Lung (tissue), 12 donors: ENCODE data around the gene ORMDL1. TPM values are rescaled to one million over a fixed set of nuclear protein-coding genes. Genes with fewer than 3 reads are reported as not detected.

Experiments
- ATAC-seq: fragments of 200-7000 bp; cut with Tn5 transposase; one replicate; pipeline ENCODE4 v1.9.1; 2020; ENCODE audit warnings: moderate number of reproducible peaks; ENCODE audit not compliant: insufficient read depth, low FRiP score
- DNase-seq, 3 donors: peaks; one replicate each; pipeline ENCODE4 v3.0.0-alpha.2; 2013 to 2017
- H3K27ac ChIP-seq, 2 donors: one replicate each; pipeline ENCODE4 v1.5.1; 2013; ENCODE audit warnings: mild to moderate bottlenecking in 2 of 2, moderate library complexity in 2 of 2, control low read depth in 1 of 2, inconsistent platforms in 1 of 2, low read depth in 1 of 2, low read length in 1 of 2
- H3K27me3 ChIP-seq, 3 donors: one replicate each; pipeline ENCODE4 v1.5.1; 2013; ENCODE audit warnings: low read length in 2 of 3; ENCODE audit not compliant: control insufficient read depth in 3 of 3, insufficient read depth in 3 of 3
- H3K36me3 ChIP-seq, 4 donors: one replicate each; pipeline ENCODE4 v1.5.1; 2013; ENCODE audit warnings: low read length in 4 of 4, mild to moderate bottlenecking in 1 of 4, moderate library complexity in 1 of 4; ENCODE audit not compliant: control insufficient read depth in 4 of 4, insufficient read depth in 4 of 4
- H3K4me1 ChIP-seq, 5 donors: one replicate each; pipeline ENCODE4 v1.5.1; 2013; ENCODE audit warnings: low read length in 5 of 5, mild to moderate bottlenecking in 2 of 5, moderate library complexity in 1 of 5; ENCODE audit not compliant: control insufficient read depth in 5 of 5, insufficient read depth in 5 of 5
- H3K4me3 ChIP-seq: one replicate; pipeline ENCODE4 v1.5.1; 2013; ENCODE audit warnings: mild to moderate bottlenecking, control low read depth, moderate library complexity
- H3K9ac ChIP-seq, 2 donors: one replicate each; pipeline ENCODE4 v1.5.1; 2013; ENCODE audit warnings: low read length in 2 of 2, control low read depth in 1 of 2; ENCODE audit not compliant: insufficient read depth in 1 of 2
- H3K9me3 ChIP-seq, 4 donors: one replicate each; pipeline ENCODE4 v1.5.1; 2013; ENCODE audit warnings: low read length in 3 of 4, mild to moderate bottlenecking in 1 of 4, moderate library complexity in 1 of 4; ENCODE audit not compliant: control insufficient read depth in 4 of 4, insufficient read depth in 3 of 4
- WGBS, 2 donors: extraction: QIAGEN DNeasy Blood & Tissue Kit; methylation state at CpG; one replicate each; pipeline ENCODE4 v1.1.7; 2013; 5-methylcytosine and 5-hydroxymethylcytosine counted together
- polyA plus RNA-seq, 2 donors: library from polyadenylated mRNA; stranded (reverse); fragments of 200-250 nt; gene quantifications; one replicate each; pipeline ENCODE4 v1.2.1, GENCODE V29; 2013
- total RNA-seq, 2 donors: library from RNA; depleted of rRNA in 1 of 2; stranded (reverse); fragments of >200 nt in 1 of 2; gene quantifications; one replicate each; pipeline ENCODE4 v1.2.1, GENCODE V29; 2014 to 2021
- TF ChIP-seq, protein P1 (sequence below): IDR thresholded peaks from 2 replicates; pipeline ENCODE4 v1.5.1; 2012; ENCODE audit warnings: mild to moderate bottlenecking; ENCODE audit errors: control extremely low read depth, extremely low read depth
- donor health status: control.
- donor health status: control.
- donor health status: Bipolar disorder and iron deficiency.
- donor health status: healthy.
- donor health status: DM: yes; HTN: yes; CAD: no.

The ORMDL1 gene
- total and polyA plus RNA-seq, 4 donors: 42.6 to 167 (median 82.8) TPM

DNA sequence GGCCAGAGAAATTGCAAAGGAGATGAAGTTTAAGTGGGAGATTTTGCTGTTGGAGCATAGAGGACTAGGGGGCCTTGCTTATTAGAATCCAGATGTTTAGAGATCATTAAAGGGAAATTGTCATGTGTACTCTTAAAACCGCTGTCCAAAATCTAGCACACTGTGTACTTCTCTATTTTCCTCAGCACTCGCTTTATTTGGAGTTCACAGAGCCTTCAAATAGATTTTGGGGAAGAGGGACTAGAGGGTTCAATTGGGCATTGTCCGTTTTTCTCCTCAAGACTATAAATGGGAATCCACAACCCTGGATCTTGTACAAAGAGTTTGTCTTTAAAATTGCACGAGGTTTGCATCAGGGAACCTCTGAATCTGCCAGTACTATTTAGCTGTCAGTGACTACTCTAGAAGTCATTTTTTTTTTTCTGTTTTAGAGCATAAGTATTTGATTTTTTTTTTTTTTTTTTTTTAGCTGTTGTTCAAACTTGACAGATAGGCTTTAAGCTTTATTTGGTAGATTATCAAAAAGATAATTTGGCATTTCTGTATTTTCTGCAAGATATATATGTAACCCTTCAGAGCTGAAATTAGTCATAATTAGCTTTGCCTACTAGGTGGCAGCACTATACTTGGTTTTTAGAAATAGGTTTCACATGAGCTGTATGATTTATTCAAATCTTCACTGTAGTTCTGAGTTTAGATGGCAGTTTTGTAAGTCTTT is 14.3 kb upstream of the ORMDL1 start:
- DNase-seq: peak in 2 of 3 donors; percentile 47 to 57
- peaks cover 0 to 2% (median 0%) of the 10 kb centered on the region in 3 donors for H3K27me3 ChIP-seq
- no peak for ATAC-seq
- H3K27ac ChIP-seq: no peak overlapping the region
- no peak overlapping the region for H3K4me3 ChIP-seq
- no peaks in the 10 kb centered on the region for H3K4me1 ChIP-seq
- H3K9ac ChIP-seq: no peak overlapping the region
- H3K9me3 ChIP-seq: peaks cover 0 to 3% (median 0%) of the 10 kb centered on the region in 4 donors
- peaks cover 0 to 32% (median 18%) of the 10 kb centered on the region in 4 donors for H3K36me3 ChIP-seq
- whole genome bisulfite sequencing, 2 donors: 65 to 71% methylated on average over 4 of the region's 4 CpGs
- TF ChIP-seq, protein P1, sequence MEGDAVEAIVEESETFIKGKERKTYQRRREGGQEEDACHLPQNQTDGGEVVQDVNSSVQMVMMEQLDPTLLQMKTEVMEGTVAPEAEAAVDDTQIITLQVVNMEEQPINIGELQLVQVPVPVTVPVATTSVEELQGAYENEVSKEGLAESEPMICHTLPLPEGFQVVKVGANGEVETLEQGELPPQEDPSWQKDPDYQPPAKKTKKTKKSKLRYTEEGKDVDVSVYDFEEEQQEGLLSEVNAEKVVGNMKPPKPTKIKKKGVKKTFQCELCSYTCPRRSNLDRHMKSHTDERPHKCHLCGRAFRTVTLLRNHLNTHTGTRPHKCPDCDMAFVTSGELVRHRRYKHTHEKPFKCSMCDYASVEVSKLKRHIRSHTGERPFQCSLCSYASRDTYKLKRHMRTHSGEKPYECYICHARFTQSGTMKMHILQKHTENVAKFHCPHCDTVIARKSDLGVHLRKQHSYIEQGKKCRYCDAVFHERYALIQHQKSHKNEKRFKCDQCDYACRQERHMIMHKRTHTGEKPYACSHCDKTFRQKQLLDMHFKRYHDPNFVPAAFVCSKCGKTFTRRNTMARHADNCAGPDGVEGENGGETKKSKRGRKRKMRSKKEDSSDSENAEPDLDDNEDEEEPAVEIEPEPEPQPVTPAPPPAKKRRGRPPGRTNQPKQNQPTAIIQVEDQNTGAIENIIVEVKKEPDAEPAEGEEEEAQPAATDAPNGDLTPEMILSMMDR: no peak

DNA sequence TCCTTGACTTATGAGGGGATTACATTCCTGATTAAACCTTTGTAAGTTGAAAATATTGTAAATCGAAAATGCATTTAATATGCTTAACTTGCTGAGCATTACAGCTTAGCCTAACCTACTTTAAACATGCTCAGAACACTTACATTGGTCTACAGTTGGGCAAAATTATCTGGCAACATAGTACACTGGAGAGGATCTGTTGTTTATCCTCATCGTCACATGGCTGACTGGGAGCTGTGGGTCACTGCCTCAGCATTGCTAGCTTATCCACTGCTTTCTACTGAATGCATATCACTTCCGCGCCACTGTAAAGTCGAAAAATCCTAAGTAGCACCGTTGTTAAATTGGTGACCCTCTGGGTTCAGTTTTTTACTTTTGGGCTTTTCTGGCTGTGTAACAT is 13.8 kb upstream of the ORMDL1 start:
- Histone ChIP-seq H3K4me1 (no peaks in the 10 kb centered on the region), H3K27ac (no peak overlapping the region), H3K27me3 (peaks cover 0 to 2% (median 0%) of the 10 kb centered on the region in 3 donors), H3K4me3 (no peak overlapping the region), H3K9me3 (peaks cover 0 to 3% (median 0%) of the 10 kb centered on the region in 4 donors), H3K9ac (no peak overlapping the region), H3K36me3 (peaks cover 5 to 37% (median 19%) of the 10 kb centered on the region in 4 donors)
- 95 to 96% methylated on average over 6 of the region's 6 CpGs for WGBS, 2 donors
- DNase-seq: no peak
- TF ChIP-seq, protein P1: no peak
- no peak for ATAC-seq

DNA sequence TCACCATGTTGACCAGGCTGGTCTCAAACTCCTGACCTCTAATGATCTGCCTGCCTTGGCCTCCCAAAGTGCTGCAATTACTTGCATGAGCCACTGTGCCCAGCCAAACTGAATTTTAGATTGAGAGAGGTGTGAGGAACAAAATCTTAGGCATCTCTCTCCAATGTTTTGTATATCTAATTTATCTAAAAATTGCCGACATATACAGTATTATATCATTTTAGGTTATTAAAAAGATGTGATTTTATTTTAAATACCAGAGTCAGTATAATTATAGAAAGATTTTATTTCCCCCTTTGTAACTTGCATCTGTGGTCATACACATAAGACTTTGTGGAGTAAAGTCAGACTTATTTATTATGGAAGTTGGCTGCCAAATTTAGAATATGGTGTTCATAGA is 10.2 kb upstream of the ORMDL1 start:
- Histone ChIP-seq H3K27ac (no peak overlapping the region), H3K9me3 (no peaks in the 10 kb centered on the region), H3K27me3 (no peaks in the 10 kb centered on the region), H3K4me3 (no peak overlapping the region), H3K9ac (no peak overlapping the region), H3K4me1 (no peaks in the 10 kb centered on the region), H3K36me3 (peaks cover 8 to 25% (median 15%) of the 10 kb centered on the region in 4 donors)
- ATAC-seq (no peak), DNase-seq (no peak)
- WGBS, 2 donors: 94 to 98% methylated on average over 1 of the region's 1 CpG
- TF ChIP-seq, protein P1: no peak
